Fibroblast of the aortic adventitia (primary cell): Measurements from ENCODE around the gene PTPRG. TPM values are rescaled to one million over a fixed set of nuclear protein-coding genes. Genes with fewer than 3 reads are reported as not detected.
A peak's percentile ranks its signal among the peaks of the same experiment; 100 is the strongest.

Experiments used
- DNase-seq: peaks from one replicate; pipeline ENCODE4 v3.0.0-alpha.2; 2010; ENCODE audit warnings: low read depth
- H3K4me3 ChIP-seq: 2 replicates; pipeline ENCODE4 v1.5.1; 2011; ENCODE audit warnings: low read depth, mild to moderate bottlenecking, control low read depth, low read length, moderate library complexity
- total RNA-seq: library from RNA; depleted of rRNA; stranded (reverse); fragments of >200 nt; gene quantifications from 2 replicates; pipeline ENCODE4 v1.2.3, GENCODE V29; 2012; ENCODE audit warnings: low replicate concordance
- TF ChIP-seq, protein P1 (sequence below): IDR thresholded peaks from 2 replicates; pipeline ENCODE4 v1.5.1; 2011; ENCODE audit warnings: mild to moderate bottlenecking, low read length, control low read depth, inconsistent platforms; ENCODE audit not compliant: insufficient read depth

PTPRG gene
- total RNA-seq, 1 donor = 52.0 TPM

- TF ChIP-seq, protein P1, sequence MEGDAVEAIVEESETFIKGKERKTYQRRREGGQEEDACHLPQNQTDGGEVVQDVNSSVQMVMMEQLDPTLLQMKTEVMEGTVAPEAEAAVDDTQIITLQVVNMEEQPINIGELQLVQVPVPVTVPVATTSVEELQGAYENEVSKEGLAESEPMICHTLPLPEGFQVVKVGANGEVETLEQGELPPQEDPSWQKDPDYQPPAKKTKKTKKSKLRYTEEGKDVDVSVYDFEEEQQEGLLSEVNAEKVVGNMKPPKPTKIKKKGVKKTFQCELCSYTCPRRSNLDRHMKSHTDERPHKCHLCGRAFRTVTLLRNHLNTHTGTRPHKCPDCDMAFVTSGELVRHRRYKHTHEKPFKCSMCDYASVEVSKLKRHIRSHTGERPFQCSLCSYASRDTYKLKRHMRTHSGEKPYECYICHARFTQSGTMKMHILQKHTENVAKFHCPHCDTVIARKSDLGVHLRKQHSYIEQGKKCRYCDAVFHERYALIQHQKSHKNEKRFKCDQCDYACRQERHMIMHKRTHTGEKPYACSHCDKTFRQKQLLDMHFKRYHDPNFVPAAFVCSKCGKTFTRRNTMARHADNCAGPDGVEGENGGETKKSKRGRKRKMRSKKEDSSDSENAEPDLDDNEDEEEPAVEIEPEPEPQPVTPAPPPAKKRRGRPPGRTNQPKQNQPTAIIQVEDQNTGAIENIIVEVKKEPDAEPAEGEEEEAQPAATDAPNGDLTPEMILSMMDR = no peak
- no peak overlapping the region for H3K4me3 ChIP-seq
- no peak for DNase-seq
Observed at GRCh38 chr3:61665987-61666386, 104.6 kb downstream of the PTPRG start.

GRCh38 chr3:61666615-61667330, 105.4 kb downstream of the PTPRG start:
- DNase-seq = no peak
- TF ChIP-seq, protein P1 = no peak
- H3K4me3 ChIP-seq = no peak overlapping the region

- TF ChIP-seq, protein P1 = no peak
- no peak overlapping the region for H3K4me3 ChIP-seq
- DNase-seq = no peak
Observed at GRCh38 chr3:61667383-61667782, 106.0 kb downstream of the PTPRG start.

- no peak overlapping the region for H3K4me3 ChIP-seq
- TF ChIP-seq, protein P1 = no peak
- DNase-seq = peak; percentile 32
Observed at GRCh38 chr3:61667814-61668213, 106.4 kb downstream of the PTPRG start.

- DNase-seq = no peak
- H3K4me3 ChIP-seq = no peak overlapping the region
- TF ChIP-seq, protein P1 = no peak
Observed at GRCh38 chr3:61668317-61668864, 107.0 kb downstream of the PTPRG start.

GRCh38 chr3:61669203-61669602, 107.8 kb downstream of the PTPRG start:
- no peak for DNase-seq
- H3K4me3 ChIP-seq = no peak overlapping the region
- TF ChIP-seq, protein P1 = no peak
